OCI-LY1 (cell line): ENCODE measurements around the gene CADM1.

ENCODE experiments used
- EZH2 ChIP-seq: fragments of 200-600 bp; sonication (generic), shearing (Covaris generic); IDR thresholded peaks from 2 replicates; pipeline ENCODE4 v1.8.0; 2017; ENCODE audit warnings: borderline replicate concordance, mixed run types, mild to moderate bottlenecking, antibody characterized with exemption, low read length, moderate library complexity, mixed read lengths
- TF ChIP-seq, protein P1 (sequence below): fragments of 200-600 bp; sonication (generic), shearing (Covaris generic); IDR thresholded peaks from 2 replicates; pipeline ENCODE4 v1.5.1; 2017; ENCODE audit warnings: mild to moderate bottlenecking, antibody characterized with exemption, low read length, moderate library complexity, mixed read lengths

DNA sequence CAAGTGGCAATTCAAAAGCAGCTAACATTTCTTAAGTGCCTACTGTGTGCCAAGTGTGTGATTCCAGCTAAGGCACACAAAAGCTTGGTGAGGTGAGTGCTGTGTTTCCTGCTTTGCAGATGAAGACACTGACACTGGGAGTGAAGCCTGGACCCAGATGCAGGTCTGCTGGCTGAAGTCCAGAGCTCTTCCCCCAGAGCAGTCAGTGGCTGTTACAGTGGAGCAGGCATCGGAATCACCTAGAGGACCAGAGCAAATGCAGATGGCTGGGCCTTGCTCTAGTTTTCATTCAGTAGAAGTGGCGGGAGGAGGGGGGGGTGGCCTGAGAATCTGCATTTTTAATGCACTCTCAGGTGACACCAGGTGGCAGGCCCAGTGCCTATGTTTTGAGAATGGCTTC lies 342.3 kb downstream of the CADM1 start:
- TF ChIP-seq, protein P1, sequence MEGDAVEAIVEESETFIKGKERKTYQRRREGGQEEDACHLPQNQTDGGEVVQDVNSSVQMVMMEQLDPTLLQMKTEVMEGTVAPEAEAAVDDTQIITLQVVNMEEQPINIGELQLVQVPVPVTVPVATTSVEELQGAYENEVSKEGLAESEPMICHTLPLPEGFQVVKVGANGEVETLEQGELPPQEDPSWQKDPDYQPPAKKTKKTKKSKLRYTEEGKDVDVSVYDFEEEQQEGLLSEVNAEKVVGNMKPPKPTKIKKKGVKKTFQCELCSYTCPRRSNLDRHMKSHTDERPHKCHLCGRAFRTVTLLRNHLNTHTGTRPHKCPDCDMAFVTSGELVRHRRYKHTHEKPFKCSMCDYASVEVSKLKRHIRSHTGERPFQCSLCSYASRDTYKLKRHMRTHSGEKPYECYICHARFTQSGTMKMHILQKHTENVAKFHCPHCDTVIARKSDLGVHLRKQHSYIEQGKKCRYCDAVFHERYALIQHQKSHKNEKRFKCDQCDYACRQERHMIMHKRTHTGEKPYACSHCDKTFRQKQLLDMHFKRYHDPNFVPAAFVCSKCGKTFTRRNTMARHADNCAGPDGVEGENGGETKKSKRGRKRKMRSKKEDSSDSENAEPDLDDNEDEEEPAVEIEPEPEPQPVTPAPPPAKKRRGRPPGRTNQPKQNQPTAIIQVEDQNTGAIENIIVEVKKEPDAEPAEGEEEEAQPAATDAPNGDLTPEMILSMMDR, result no peak
- no peak for TF ChIP-seq EZH2
